H1 (cell line): Measurements from ENCODE around the gene ATP6AP1. TPM values are rescaled to one million over a fixed set of nuclear protein-coding genes. Genes with fewer than 3 reads are reported as not detected.
"Not testable (repeated sequence)": the region's sequence is repeated elsewhere in the genome, so short reads cannot be mapped to it uniquely, and the experiment has no call there.

ENCODE experiments used
- CTCF ChIA-PET: fragments of 300-600 bp; sonication (Branson Sonifier 250); formaldehyde crosslinking; loops from one replicate; lab custom pipeline; 2021; ENCODE audit not compliant: partially characterized antibody; lab: Charles Lee
- POLR2A ChIA-PET: fragments of 300-600 bp; sonication (Branson Sonifier 250); formaldehyde crosslinking; loops from one replicate; lab custom pipeline; 2021; ENCODE audit warnings: inconsistent platforms; ENCODE audit not compliant: partially characterized antibody; lab: Charles Lee
- DNase-seq, 2 experiments: peaks; one replicate each; pipeline versions ENCODE4 v3.0.0 to v3.0.0-alpha.2; 2010 to 2022; ENCODE audit warnings: low spot score in 2 of 2, low read depth in 1 of 2, mixed read lengths in 1 of 2
- FAIRE-seq: peaks from 2 replicates; lab custom pipeline; 2011; peaks lifted over from hg19 to GRCh38; lab: Jason Lieb, UNC
- H2AFZ ChIP-seq: 2 replicates; pipeline ENCODE4 v1.8.1; 2012; ENCODE audit warnings: low read length, inconsistent platforms
- H2AK5ac ChIP-seq: 2 replicates; pipeline ENCODE4 v1.6.1; 2013; ENCODE audit warnings: low read depth, low read length
- H2BK120ac ChIP-seq: replicated peaks from 2 replicates; pipeline ENCODE3; 2013; ENCODE audit warnings: low read depth, low read length, inconsistent platforms
- H2BK12ac ChIP-seq: 2 replicates; pipeline ENCODE4 v1.6.1; 2013; ENCODE audit warnings: low read depth, low read length
- H2BK15ac ChIP-seq: 2 replicates; pipeline ENCODE4 v1.6.1; 2013; ENCODE audit warnings: low read length
- H2BK20ac ChIP-seq: 2 replicates; pipeline ENCODE4 v1.6.1; 2013; ENCODE audit warnings: low read length
- H2BK5ac ChIP-seq: 2 replicates; pipeline ENCODE4 v1.6.1; 2013; ENCODE audit warnings: low read depth, low read length
- H3K14ac ChIP-seq: 2 replicates; pipeline ENCODE4 v1.6.1; 2013; ENCODE audit warnings: inconsistent platforms; ENCODE audit not compliant: insufficient read length
- H3K18ac ChIP-seq: 2 replicates; pipeline ENCODE4 v1.6.1; 2013; ENCODE audit warnings: low read length; ENCODE audit errors: extremely low read depth
- H3K23ac ChIP-seq: 2 replicates; pipeline ENCODE4 v1.6.1; 2013; ENCODE audit warnings: inconsistent platforms; ENCODE audit not compliant: insufficient read length
- H3K23me2 ChIP-seq: 2 replicates; pipeline ENCODE4 v1.6.1; 2013; ENCODE audit warnings: low read depth, low read length
- H3K27ac ChIP-seq: 2 replicates; pipeline ENCODE4 v1.6.1; 2011; ENCODE audit warnings: low read depth, low read length, inconsistent platforms
- H3K27me3 ChIP-seq, 4 experiments: replicated peaks in 1 of 4; 1 replicate in 1 of 4; 2 replicates in 3 of 4; pipeline versions ENCODE4 v1.6.1 to v1.8.1; 2011 to 2013; ENCODE audit warnings: low read length in 3 of 4, mild to moderate bottlenecking in 3 of 4, inconsistent platforms in 2 of 4, mixed read lengths in 2 of 4, moderate library complexity in 1 of 4; ENCODE audit not compliant: control insufficient read depth in 3 of 4, insufficient read depth in 3 of 4; ENCODE audit errors: extremely low read depth in 1 of 4
- H3K36me3 ChIP-seq, 4 experiments: 2 replicates each; pipeline versions ENCODE4 v1.6.1 to v1.8.1; 2011 to 2013; ENCODE audit warnings: mild to moderate bottlenecking in 4 of 4, low read length in 3 of 4, moderate library complexity in 2 of 4, control low read depth in 1 of 4, inconsistent platforms in 1 of 4; ENCODE audit not compliant: insufficient read depth in 4 of 4, control insufficient read depth in 2 of 4
- H3K4ac ChIP-seq: replicated peaks from 2 replicates; pipeline ENCODE3; 2013; ENCODE audit warnings: low read length, low read depth, mixed read lengths, inconsistent platforms; ENCODE audit not compliant: insufficient read length
- H3K4me1 ChIP-seq, 4 experiments: replicated peaks in 1 of 4; 1 replicate in 1 of 4; 2 replicates in 3 of 4; pipeline versions ENCODE4 v1.6.1 to v1.8.1; 2011 to 2013; ENCODE audit warnings: low read length in 3 of 4, inconsistent platforms in 2 of 4, mixed read lengths in 1 of 4; ENCODE audit not compliant: insufficient read depth in 4 of 4, control insufficient read depth in 3 of 4
- H3K4me2 ChIP-seq, 2 experiments: 2 replicates each; pipeline versions ENCODE4 v1.6.1 to v1.8.1; 2011 to 2013; ENCODE audit warnings: low read depth in 2 of 2, low read length in 2 of 2, control low read depth in 1 of 2, inconsistent platforms in 1 of 2, mild to moderate bottlenecking in 1 of 2; ENCODE audit not compliant: insufficient read depth in 1 of 2
- H3K4me3 ChIP-seq, 4 experiments: fragments of 200-600, 300-600 bp in 1 of 4; sonication (generic), shearing (Covaris generic), sonication (Bioruptor Twin) in 1 of 4; 2 replicates each; pipeline versions ENCODE4 v1.5.1 to v1.8.1; 2011 to 2016; ENCODE audit warnings: low read length in 4 of 4, low read depth in 3 of 4, control low read depth in 2 of 4, inconsistent platforms in 2 of 4, mild to moderate bottlenecking in 2 of 4, mixed read lengths in 1 of 4, moderate library complexity in 1 of 4; ENCODE audit not compliant: insufficient read depth in 2 of 4; ENCODE audit errors: extremely low read depth in 1 of 4
- H3K56ac ChIP-seq: replicated peaks from 2 replicates; pipeline ENCODE3; 2013; ENCODE audit warnings: low read depth, mild to moderate bottlenecking, mixed read lengths, low read length, inconsistent platforms; ENCODE audit not compliant: insufficient read length
- H3K79me1 ChIP-seq: 2 replicates; pipeline ENCODE4 v1.6.1; 2013; ENCODE audit warnings: low read depth, low read length, control low read depth
- H3K79me2 ChIP-seq, 2 experiments: 2 replicates each; pipeline versions ENCODE4 v1.6.1 to v1.8.1; 2012 to 2013; ENCODE audit warnings: low read length in 2 of 2, mild to moderate bottlenecking in 2 of 2, inconsistent platforms in 1 of 2; ENCODE audit not compliant: insufficient read depth in 2 of 2, control insufficient read depth in 1 of 2
- H3K9ac ChIP-seq, 4 experiments: replicated peaks in 1 of 4; 1 replicate in 1 of 4; 2 replicates in 3 of 4; pipeline versions ENCODE4 v1.6.1 to v1.8.1; 2011 to 2013; ENCODE audit warnings: low read depth in 3 of 4, low read length in 3 of 4, control low read depth in 2 of 4, mild to moderate bottlenecking in 2 of 4, moderate library complexity in 2 of 4, inconsistent platforms in 1 of 4; ENCODE audit errors: extremely low read depth in 1 of 4
- H3K9me3 ChIP-seq, 2 experiments: 2 replicates each; pipeline versions ENCODE4 v1.6.1 to v1.8.1; 2012 to 2013; ENCODE audit warnings: mild to moderate bottlenecking in 2 of 2, moderate library complexity in 2 of 2, control low read depth in 1 of 2, inconsistent platforms in 1 of 2, low read depth in 1 of 2, low read length in 1 of 2, mixed read lengths in 1 of 2; ENCODE audit not compliant: insufficient read depth in 2 of 2
- H4K20me1 ChIP-seq, 2 experiments: replicated peaks in 1 of 2; 2 replicates each; pipeline versions ENCODE3 to v1.8.1; 2011 to 2013; ENCODE audit warnings: inconsistent platforms in 2 of 2, low read length in 2 of 2, mild to moderate bottlenecking in 1 of 2; ENCODE audit not compliant: insufficient read depth in 2 of 2, control insufficient read depth in 1 of 2
- H4K5ac ChIP-seq: 2 replicates; pipeline ENCODE4 v1.6.1; 2013; ENCODE audit warnings: low read length, low read depth, mixed read lengths, inconsistent platforms; ENCODE audit not compliant: insufficient read length
- H4K8ac ChIP-seq: 2 replicates; pipeline ENCODE4 v1.8.0; 2013; ENCODE audit warnings: mild to moderate bottlenecking, moderate library complexity, low read length, inconsistent platforms; ENCODE audit not compliant: insufficient read depth; ENCODE audit errors: extremely low read depth
- H4K91ac ChIP-seq: replicated peaks from 2 replicates; pipeline ENCODE3; 2013; ENCODE audit warnings: low read length, mixed read lengths, inconsistent platforms; ENCODE audit not compliant: insufficient read length
- WGBS, 2 experiments: shearing (Covaris generic) in 1 of 2; methylation state at CpG; one replicate each; pipeline versions ENCODE4 v1.1.6 to v1.1.7; 2013 to 2015; ENCODE audit warnings: low lambda C conversion rate in 2 of 2, mixed read lengths in 2 of 2, inconsistent platforms in 1 of 2, low coverage in 1 of 2, missing lambda C conversion rate in 1 of 2; ENCODE audit not compliant: insufficient replicate concordance in 2 of 2, insufficient coverage in 1 of 2, insufficient read length in 1 of 2; ENCODE audit errors: extremely low coverage in 1 of 2, missing lambda C conversion rate in 1 of 2; 5-methylcytosine and 5-hydroxymethylcytosine counted together
- polyA plus RNA-seq, 7 experiments: library from polyadenylated mRNA; depleted of rRNA in 3 of 7; stranded (reverse) in 5 of 7; unstranded in 2 of 7; fragments of >200 nt in 5 of 7; fragments of 200-250 nt in 2 of 7; gene quantifications; 1 replicate in 5 of 7; 2 replicates in 1 of 7; 4 replicates in 1 of 7; pipeline versions ENCODE4 v1.2.1 to v1.2.3, GENCODE V29; 2011 to 2013; ENCODE audit warnings: missing spikeins in 2 of 7, mixed read lengths in 2 of 7
- total RNA-seq: library from RNA; stranded (reverse); fragmentation: NEBNext Ultra II Directional; extraction: Animal tissue kit (Norgen Biotek cat#: 25700); gene quantifications from 2 replicates; pipeline ENCODE4 v1.2.1, GENCODE V29; 2021

The ATP6AP1 gene
- total and polyA plus RNA-seq, 2 of the 8 experiments (the other 6 are each of a cell fraction or from before 2014, with no cell fraction given) = 44.6 to 80.8 TPM

DNA sequence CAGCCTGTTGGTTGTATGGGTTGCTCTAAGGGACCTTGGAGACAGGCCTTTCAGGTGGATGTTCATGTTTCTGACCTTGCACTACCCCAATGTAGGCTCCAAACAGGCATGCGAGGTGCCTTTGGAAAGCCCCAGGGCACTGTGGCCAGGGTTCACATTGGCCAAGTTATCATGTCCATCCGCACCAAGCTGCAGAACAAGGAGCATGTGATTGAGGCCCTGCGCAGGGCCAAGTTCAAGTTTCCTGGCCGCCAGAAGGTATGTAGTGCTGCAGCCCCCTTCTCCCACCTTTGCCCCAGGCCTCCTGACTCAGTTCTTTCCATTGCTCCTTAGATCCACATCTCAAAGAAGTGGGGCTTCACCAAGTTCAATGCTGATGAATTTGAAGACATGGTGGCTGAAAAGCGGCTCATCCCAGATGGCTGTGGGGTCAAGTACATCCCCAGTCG, 28.1 kb upstream of the ATP6AP1 start:
- not testable (repeated sequence) for H3K23me2 ChIP-seq, H3K79me1 ChIP-seq, DNase-seq, H4K8ac ChIP-seq, H4K91ac ChIP-seq, H4K20me1 ChIP-seq, H3K9me3 ChIP-seq, FAIRE-seq, H3K23ac ChIP-seq, H2BK12ac ChIP-seq, H2BK5ac ChIP-seq, H3K27me3 ChIP-seq, H3K4me3 ChIP-seq, H2AFZ ChIP-seq, H3K4me1 ChIP-seq, H2AK5ac ChIP-seq, H3K56ac ChIP-seq, H4K5ac ChIP-seq, H2BK120ac ChIP-seq, H3K9ac ChIP-seq, H3K27ac ChIP-seq, H2BK15ac ChIP-seq, H3K14ac ChIP-seq, H3K18ac ChIP-seq, H2BK20ac ChIP-seq, H3K4ac ChIP-seq
- peaks cover 0 to 15% of the 10 kb centered on the region in 2 experiments; a peak in 2 of 4 replicates for H3K79me2 ChIP-seq
- CTCF ChIA-PET = interaction anchor here (2.4 to 4.9 kb wide), 2 partner anchors 27 to 35 kb away, joined by 5 to 20 read pairs; partner anchors contain the start of gene FLNA
- POLR2A ChIA-PET = interaction anchor here (0.7 to 8.4 kb wide), 21 partner anchors 9 to 132 kb away, joined by 3 to 124 read pairs (median 5); partner anchors contain the start of genes ATP6AP1, DNASE1L1, EMD and FLNA
- peaks cover 13 to 25% (median 19%) of the 10 kb centered on the region in 4 experiments for H3K36me3 ChIP-seq
- WGBS, 2 experiments = 98% methylated on average over 5 of the region's 6 CpGs; no CpG with 5 or more reads in 1 of the 2 experiments
- peak overlapping the region in 1 of 2 experiments; percentile 85; a peak in 1 of 4 replicates for H3K4me2 ChIP-seq
